ENCODE measurements around the gene GRHL3.

Gene GRHL3

GRCh38 chr1:24343412-24344089 is 24.4 kb downstream of the GRHL3 start:
- no peak for DNase-seq

GRCh38 chr1:24344090-24344742 is 25.1 kb downstream of the GRHL3 start:
- no peak for DNase-seq

GRCh38 chr1:24345334-24345733 is 26.2 kb downstream of the GRHL3 start:
- DNase-seq = no peak

- DNase-seq = no peak
Measured at GRCh38 chr1:24347159-24347934, 28.2 kb downstream of the GRHL3 start.

GRCh38 chr1:24348196-24348595 is 29.0 kb downstream of the GRHL3 start:
- DNase-seq = no peak

- no peak for DNase-seq
Measured at GRCh38 chr1:24349891-24350290, 30.7 kb downstream of the GRHL3 start.

- no peak for DNase-seq
Measured at GRCh38 chr1:24351247-24351646, 32.1 kb downstream of the GRHL3 start.

GRCh38 chr1:24351918-24352627 is 32.9 kb downstream of the GRHL3 start:
- DNase-seq = no peak

- no peak for DNase-seq
Measured at GRCh38 chr1:24353292-24353891, 34.2 kb downstream of the GRHL3 start.

GRCh38 chr1:24355466-24355865 is 36.3 kb downstream of the GRHL3 start:
- DNase-seq = no peak

- DNase-seq = no peak
Measured at GRCh38 chr1:24357038-24357437, 37.9 kb downstream of the GRHL3 start.

- no peak for DNase-seq
Measured at GRCh38 chr1:24360681-24361080, 41.5 kb downstream of the GRHL3 start.

GRCh38 chr1:24361811-24362210 is 42.7 kb downstream of the GRHL3 start:
- DNase-seq = no peak

GRCh38 chr1:24362396-24362795 is 43.2 kb downstream of the GRHL3 start:
- DNase-seq = no peak

- no peak for DNase-seq
Measured at GRCh38 chr1:24362982-24363614, 43.9 kb downstream of the GRHL3 start.

- no peak for DNase-seq
Measured at GRCh38 chr1:24363994-24364393, 44.8 kb downstream of the GRHL3 start.

- no peak for DNase-seq
Measured at GRCh38 chr1:24364605-24364974, 45.4 kb downstream of the GRHL3 start.

- no peak for DNase-seq
Measured at GRCh38 chr1:24364975-24365678, 46.0 kb downstream of the GRHL3 start.

GRCh38 chr1:24366707-24367106 is 47.5 kb downstream of the GRHL3 start:
- DNase-seq = no peak

GRCh38 chr1:24369199-24369598 is 50.0 kb downstream of the GRHL3 start:
- no peak for DNase-seq

GRCh38 chr1:24369801-24370200 is 50.6 kb downstream of the GRHL3 start:
- DNase-seq = no peak

All from right kidney (tissue), 1 donor.